Astrocyte (in vitro differentiated cells and primary cell): ENCODE data around the gene ZFYVE27. TPM values are rescaled to one million over a fixed set of nuclear protein-coding genes. Genes with fewer than 3 reads are reported as not detected.

Source experiments
- DNase-seq: peaks from one replicate; pipeline ENCODE4 v3.0.0-alpha.2; 2010; ENCODE audit warnings: low read depth
- FAIRE-seq: peaks from 2 replicates; lab custom pipeline; 2011; peaks lifted over from hg19 to GRCh38; lab: Jason Lieb, UNC
- H2AFZ ChIP-seq: 2 replicates; pipeline ENCODE4 v1.6.0; 2012; ENCODE audit warnings: low read depth, low read length, inconsistent platforms
- H3K27ac ChIP-seq: 2 replicates; pipeline ENCODE4 v1.5.1; 2011; ENCODE audit warnings: low read depth, low read length, inconsistent platforms
- H3K27me3 ChIP-seq: 2 replicates; pipeline ENCODE4 v1.6.0; 2011; ENCODE audit warnings: low read length, inconsistent platforms; ENCODE audit not compliant: insufficient read depth
- H3K36me3 ChIP-seq: 2 replicates; pipeline ENCODE4 v1.5.1; 2011; ENCODE audit warnings: low read length, inconsistent platforms; ENCODE audit not compliant: insufficient read depth
- H3K4me1 ChIP-seq: 2 replicates; pipeline ENCODE4 v1.5.1; 2011; ENCODE audit warnings: low read length, inconsistent platforms; ENCODE audit not compliant: insufficient read depth
- H3K4me2 ChIP-seq: 2 replicates; pipeline ENCODE4 v1.6.0; 2012; ENCODE audit warnings: low read length, inconsistent platforms
- H3K4me3 ChIP-seq: 2 replicates; pipeline ENCODE4 v1.5.1; 2011; ENCODE audit warnings: low read depth, mild to moderate bottlenecking, low read length, inconsistent platforms; ENCODE audit not compliant: insufficient read depth
- H3K79me2 ChIP-seq: 2 replicates; pipeline ENCODE4 v1.6.0; 2012; ENCODE audit warnings: mild to moderate bottlenecking, low read length, inconsistent platforms; ENCODE audit not compliant: insufficient read depth
- H3K9ac ChIP-seq: 2 replicates; pipeline ENCODE4 v1.6.0; 2012; ENCODE audit warnings: mild to moderate bottlenecking, low read length, inconsistent platforms
- H3K9me3 ChIP-seq: 2 replicates; pipeline ENCODE4 v1.5.1; 2012; ENCODE audit warnings: low read depth, mild to moderate bottlenecking, low read length, inconsistent platforms; ENCODE audit not compliant: insufficient read depth
- H4K20me1 ChIP-seq: 2 replicates; pipeline ENCODE4 v1.6.0; 2012; ENCODE audit warnings: low read length, inconsistent platforms; ENCODE audit not compliant: insufficient read depth
- H3K27ac Mint-ChIP-seq: one replicate; pipeline ENCODE4 v1.8.0; 2021; ENCODE audit warnings: mild to moderate bottlenecking, mixed read lengths; ENCODE audit not compliant: unreplicated experiment
- H3K27me3 Mint-ChIP-seq: one replicate; pipeline ENCODE4 v1.8.0; 2021; ENCODE audit warnings: low read depth, mixed read lengths; ENCODE audit not compliant: unreplicated experiment
- H3K36me3 Mint-ChIP-seq: one replicate; pipeline ENCODE4 v1.8.0; 2021; ENCODE audit warnings: low read depth, mixed read lengths; ENCODE audit not compliant: unreplicated experiment
- H3K4me1 Mint-ChIP-seq: one replicate; pipeline ENCODE4 v1.8.0; 2021; ENCODE audit warnings: low read depth, mixed read lengths; ENCODE audit not compliant: unreplicated experiment
- H3K4me3 Mint-ChIP-seq: one replicate; pipeline ENCODE4 v1.8.0; 2021; ENCODE audit warnings: mild to moderate bottlenecking, moderate library complexity, mixed read lengths; ENCODE audit not compliant: unreplicated experiment
- H3K9me3 Mint-ChIP-seq: one replicate; pipeline ENCODE4 v1.8.0; 2021; ENCODE audit warnings: mild to moderate bottlenecking, mixed read lengths; ENCODE audit not compliant: unreplicated experiment
- EZH2 ChIP-seq: IDR thresholded peaks from 2 replicates; pipeline ENCODE4 v1.6.1; 2012; ENCODE audit warnings: mild to moderate bottlenecking, low read length, inconsistent platforms; ENCODE audit not compliant: insufficient read depth
- total RNA-seq: library from RNA; stranded (reverse); gene quantifications from 2 replicates; pipeline ENCODE4 v1.2.1, GENCODE V29; 2021
- TF ChIP-seq, protein P1 (sequence below): IDR thresholded peaks from 2 replicates; pipeline ENCODE4 v1.5.1; 2011; ENCODE audit warnings: low read depth, mild to moderate bottlenecking, inconsistent platforms, low read length, moderate library complexity; ENCODE audit not compliant: insufficient read depth

ZFYVE27 gene
- total RNA-seq, 1 donor from 2014 or later, result 32.8 TPM

- Mint-ChIP-seq H3K36me3 (peaks cover 17% of the 10 kb centered on the region), H3K4me3 (no peak overlapping the region), H3K9me3 (peaks cover 1% of the 10 kb centered on the region), H3K4me1 (peaks cover 9% of the 10 kb centered on the region), H3K27ac (no peak overlapping the region), H3K27me3 (no peaks in the 10 kb centered on the region)
- H3K27ac ChIP-seq, result no peak overlapping the region
- H3K4me2 ChIP-seq, result no peak overlapping the region
- FAIRE-seq (no peak), DNase-seq (no peak)
- no peak for TF ChIP-seq EZH2
- TF ChIP-seq, protein P1, sequence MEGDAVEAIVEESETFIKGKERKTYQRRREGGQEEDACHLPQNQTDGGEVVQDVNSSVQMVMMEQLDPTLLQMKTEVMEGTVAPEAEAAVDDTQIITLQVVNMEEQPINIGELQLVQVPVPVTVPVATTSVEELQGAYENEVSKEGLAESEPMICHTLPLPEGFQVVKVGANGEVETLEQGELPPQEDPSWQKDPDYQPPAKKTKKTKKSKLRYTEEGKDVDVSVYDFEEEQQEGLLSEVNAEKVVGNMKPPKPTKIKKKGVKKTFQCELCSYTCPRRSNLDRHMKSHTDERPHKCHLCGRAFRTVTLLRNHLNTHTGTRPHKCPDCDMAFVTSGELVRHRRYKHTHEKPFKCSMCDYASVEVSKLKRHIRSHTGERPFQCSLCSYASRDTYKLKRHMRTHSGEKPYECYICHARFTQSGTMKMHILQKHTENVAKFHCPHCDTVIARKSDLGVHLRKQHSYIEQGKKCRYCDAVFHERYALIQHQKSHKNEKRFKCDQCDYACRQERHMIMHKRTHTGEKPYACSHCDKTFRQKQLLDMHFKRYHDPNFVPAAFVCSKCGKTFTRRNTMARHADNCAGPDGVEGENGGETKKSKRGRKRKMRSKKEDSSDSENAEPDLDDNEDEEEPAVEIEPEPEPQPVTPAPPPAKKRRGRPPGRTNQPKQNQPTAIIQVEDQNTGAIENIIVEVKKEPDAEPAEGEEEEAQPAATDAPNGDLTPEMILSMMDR, result no peak
- peaks cover 46% of the 10 kb centered on the region for H3K79me2 ChIP-seq
- H3K9ac ChIP-seq, result no peak overlapping the region
- H3K9me3 ChIP-seq, result no peaks in the 10 kb centered on the region
- H3K27me3 ChIP-seq, result no peaks in the 10 kb centered on the region
- H3K36me3 ChIP-seq, result peaks cover 22% of the 10 kb centered on the region
- H2AFZ ChIP-seq, result no peak overlapping the region
- peaks cover 50% of the 10 kb centered on the region for H4K20me1 ChIP-seq
- peaks cover 2% of the 10 kb centered on the region for H3K4me1 ChIP-seq
- H3K4me3 ChIP-seq, result no peak overlapping the region
Observed at GRCh38 chr10:97743169-97743943, 6.4 kb downstream of the ZFYVE27 start.

DNA sequence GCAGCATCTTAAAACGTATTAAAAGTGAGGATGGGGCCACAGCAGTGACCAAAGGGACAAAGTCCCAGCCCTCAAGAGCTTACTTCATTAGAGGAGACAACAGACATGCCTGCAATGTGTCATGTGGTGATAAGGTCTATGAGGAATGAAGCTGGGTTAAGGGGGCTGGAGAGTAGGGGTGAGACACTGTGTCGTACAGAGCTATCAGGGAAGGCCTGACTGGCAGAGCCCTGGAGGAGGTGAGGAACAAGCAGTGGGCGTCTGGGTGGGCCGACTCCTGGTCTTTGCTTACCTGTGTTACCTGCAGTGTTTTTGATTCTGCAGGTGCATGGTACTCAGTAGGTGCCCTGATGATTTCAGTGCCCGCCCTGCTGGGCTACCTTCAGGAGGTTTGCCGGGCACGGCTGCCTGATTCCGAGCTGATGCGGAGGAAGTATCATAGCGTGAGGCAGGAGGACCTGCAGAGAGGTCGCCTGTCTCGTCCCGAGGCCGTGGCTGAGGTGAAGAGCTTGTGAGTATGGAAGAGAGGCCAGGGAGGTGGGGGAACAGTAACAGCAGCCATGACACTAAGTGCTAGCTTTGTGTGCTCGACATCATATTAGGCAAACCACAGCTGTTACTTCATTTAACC, 7.6 kb downstream of the ZFYVE27 start:
- TF ChIP-seq EZH2, result no peak
- TF ChIP-seq, protein P1, result no peak
- Mint-ChIP-seq H3K36me3 (peaks cover 16% of the 10 kb centered on the region), H3K9me3 (peaks cover 1% of the 10 kb centered on the region), H3K4me3 (no peak overlapping the region), H3K27me3 (no peaks in the 10 kb centered on the region), H3K4me1 (peaks cover 8% of the 10 kb centered on the region), H3K27ac (peak overlapping the region; percentile 60)
- H3K4me2 ChIP-seq, result no peak overlapping the region
- no peak for FAIRE-seq
- peaks cover 22% of the 10 kb centered on the region for H3K36me3 ChIP-seq
- no peaks in the 10 kb centered on the region for H3K27me3 ChIP-seq
- no peak overlapping the region for H3K27ac ChIP-seq
- H3K79me2 ChIP-seq, result peaks cover 34% of the 10 kb centered on the region
- H3K9me3 ChIP-seq, result no peaks in the 10 kb centered on the region
- no peak overlapping the region for H2AFZ ChIP-seq
- H3K4me1 ChIP-seq, result no peaks in the 10 kb centered on the region
- H4K20me1 ChIP-seq, result peaks cover 45% of the 10 kb centered on the region
- no peak overlapping the region for H3K4me3 ChIP-seq
- DNase-seq, result no peak
- H3K9ac ChIP-seq, result no peak overlapping the region
